CD14-positive monocyte (primary cell): ENCODE results near the gene PADI1. TPM values are rescaled to one million over a fixed set of nuclear protein-coding genes. Genes with fewer than 3 reads are reported as not detected.

Experiments used
- DNase-seq, 3 donors: peaks; one replicate each; pipeline ENCODE4 v3.0.0-alpha.2; 2011 to 2022
- H2AFZ ChIP-seq: 2 replicates; pipeline ENCODE4 v1.6.0; 2012; ENCODE audit warnings: mild to moderate bottlenecking, low read depth, low read length, inconsistent platforms; ENCODE audit not compliant: insufficient read depth, poor library complexity, severe bottlenecking
- H3K27ac ChIP-seq, 2 donors: 1 replicate in 1 of 2; 2 replicates in 1 of 2; pipeline ENCODE4 v1.5.1; 2012 to 2013; ENCODE audit warnings: low read length in 2 of 2, control low read depth in 1 of 2, inconsistent platforms in 1 of 2, low read depth in 1 of 2, mild to moderate bottlenecking in 1 of 2
- H3K27me3 ChIP-seq, 2 donors: one replicate each; pipeline versions ENCODE4 v1.6.0 to v1.6.1; 2011 to 2013; ENCODE audit warnings: low read length in 2 of 2; ENCODE audit not compliant: control insufficient read depth in 2 of 2, insufficient read depth in 2 of 2
- H3K36me3 ChIP-seq, 2 donors: replicated peaks in 1 of 2; 1 replicate in 1 of 2; 2 replicates in 1 of 2; pipeline versions ENCODE4 v1.5.1 to v1.6.1; 2012 to 2013; ENCODE audit warnings: low read length in 2 of 2, control low read depth in 1 of 2, inconsistent platforms in 1 of 2, mild to moderate bottlenecking in 1 of 2; ENCODE audit not compliant: insufficient read depth in 2 of 2, control insufficient read depth in 1 of 2
- H3K4me1 ChIP-seq, 2 donors: 1 replicate in 1 of 2; 2 replicates in 1 of 2; pipeline versions ENCODE4 v1.5.1 to v1.6.1; 2012 to 2013; ENCODE audit warnings: low read length in 2 of 2, control low read depth in 1 of 2, inconsistent platforms in 1 of 2, mild to moderate bottlenecking in 1 of 2, moderate library complexity in 1 of 2; ENCODE audit not compliant: insufficient read depth in 2 of 2, control insufficient read depth in 1 of 2
- H3K4me2 ChIP-seq: replicated peaks from 2 replicates; pipeline ENCODE3; 2012; ENCODE audit warnings: low read length, moderate library complexity, mild to moderate bottlenecking; ENCODE audit not compliant: poor library complexity, severe bottlenecking; ENCODE audit errors: extremely low read depth
- H3K4me3 ChIP-seq, 3 experiments: fragments of 200-600 bp in 1 of 3; sonication (generic) in 1 of 3; replicated peaks in 1 of 3; 1 replicate in 2 of 3; 2 replicates in 1 of 3; pipeline ENCODE4 v1.5.1; 2011 to 2013; ENCODE audit warnings: low read length in 3 of 3, mild to moderate bottlenecking in 3 of 3, control low read depth in 2 of 3, low read depth in 2 of 3, inconsistent platforms in 1 of 3, moderate library complexity in 1 of 3
- H3K79me2 ChIP-seq: 2 replicates; pipeline ENCODE4 v1.6.0; 2012; ENCODE audit warnings: mild to moderate bottlenecking, control low read depth, inconsistent platforms, low read length, moderate library complexity; ENCODE audit not compliant: insufficient read depth
- H3K9ac ChIP-seq: 2 replicates; pipeline ENCODE4 v1.6.0; 2017; ENCODE audit warnings: low read length, mild to moderate bottlenecking; ENCODE audit not compliant: insufficient read depth, poor library complexity, severe bottlenecking
- H3K9me3 ChIP-seq, 2 donors: replicated peaks in 1 of 2; 1 replicate in 1 of 2; 2 replicates in 1 of 2; pipeline versions ENCODE4 v1.5.1 to v1.6.1; 2012 to 2013; ENCODE audit warnings: low read length in 2 of 2, control low read depth in 1 of 2; ENCODE audit not compliant: control insufficient read depth in 1 of 2, insufficient read depth in 1 of 2
- H4K20me1 ChIP-seq: 2 replicates; pipeline ENCODE4 v1.6.0; 2012; ENCODE audit warnings: mild to moderate bottlenecking, low read length, control low read depth, moderate library complexity; ENCODE audit not compliant: insufficient read depth
- H3K27ac Mint-ChIP-seq, 7 donors: one replicate each; pipeline ENCODE4 v1.8.0; 2020; ENCODE audit warnings: mild to moderate bottlenecking in 7 of 7, mixed read lengths in 7 of 7, moderate library complexity in 6 of 7, inconsistent platforms in 2 of 7
- H3K27me3 Mint-ChIP-seq, 3 donors: one replicate each; pipeline ENCODE4 v1.8.0; 2021 to 2022; ENCODE audit warnings: low read depth in 3 of 3, mild to moderate bottlenecking in 3 of 3, mixed read lengths in 3 of 3, moderate library complexity in 3 of 3, inconsistent platforms in 1 of 3
- H3K36me3 Mint-ChIP-seq, 2 donors: one replicate each; pipeline ENCODE4 v1.8.0; 2020; ENCODE audit warnings: mixed read lengths in 2 of 2, inconsistent platforms in 1 of 2, mild to moderate bottlenecking in 1 of 2
- H3K4me1 Mint-ChIP-seq: one replicate; pipeline ENCODE4 v1.8.0; 2020; ENCODE audit warnings: mild to moderate bottlenecking, mixed read lengths
- H3K4me3 Mint-ChIP-seq, 2 donors: one replicate each; pipeline ENCODE4 v1.8.0; 2020; ENCODE audit warnings: mild to moderate bottlenecking in 2 of 2, mixed read lengths in 2 of 2, moderate library complexity in 1 of 2
- H3K9me3 Mint-ChIP-seq, 7 donors: one replicate each; pipeline ENCODE4 v1.8.0; 2020 to 2022; ENCODE audit warnings: mixed read lengths in 7 of 7, mild to moderate bottlenecking in 6 of 7, moderate library complexity in 6 of 7, inconsistent platforms in 2 of 7
- WGBS: methylation state at CpG from one replicate; pipeline ENCODE4 v1.1.5; 2013; ENCODE audit warnings: missing lambda C conversion rate; ENCODE audit not compliant: insufficient coverage; 5-methylcytosine and 5-hydroxymethylcytosine counted together
- intact Hi-C, 2 donors: fragments of 100-400 bp; cut with micrococcal nuclease; formaldehyde crosslinking; loops; one replicate each; pipeline versions ENCODE4 v1.15.0 to v1.15.1; 2023
- polyA plus RNA-seq, 3 donors: library from polyadenylated mRNA; depleted of rRNA in 1 of 3; unstranded in 2 of 3; stranded (reverse) in 1 of 3; fragments of 300-500 nt in 2 of 3; fragments of >200 nt in 1 of 3; fragmentation: Illumina TruSeq in 2 of 3; gene quantifications; 1 replicate in 2 of 3; 2 replicates in 1 of 3; pipeline ENCODE4 v1.2.3, GENCODE V29; 2012 to 2021
- TF ChIP-seq, protein P1 (sequence below): fragments of 200-600 bp; IDR thresholded peaks from one replicate; pipeline ENCODE4 v1.8.0; 2022; ENCODE audit warnings: antibody characterized with exemption, mild to moderate bottlenecking

The PADI1 gene
- polyA plus RNA-seq, 3 donors: not detected

DNA sequence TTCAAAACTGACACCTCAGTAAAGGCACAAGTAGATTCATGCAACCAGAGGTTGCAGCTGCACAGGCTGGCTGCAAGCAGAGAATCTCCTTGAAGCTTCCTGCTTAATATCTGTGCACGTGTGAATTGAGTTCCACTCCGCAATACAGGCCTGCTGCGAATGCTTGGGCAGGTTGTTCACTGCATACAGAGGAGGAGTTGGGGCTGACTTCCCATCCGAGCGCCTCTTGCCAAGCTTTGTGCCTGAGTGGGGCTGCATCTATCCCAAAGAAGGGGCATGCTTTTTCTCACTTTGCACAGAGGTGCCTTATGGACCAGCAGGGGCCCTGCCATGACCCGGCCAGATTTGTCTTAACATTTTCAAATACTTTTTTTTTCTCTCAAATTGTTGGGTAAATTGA, 17.9 kb upstream of the PADI1 start:
- H3K27ac Mint-ChIP-seq: no peak overlapping the region
- no peaks in the 10 kb centered on the region for H4K20me1 ChIP-seq
- DNase-seq: no peak
- H3K4me3 ChIP-seq: no peak overlapping the region
- H3K36me3 Mint-ChIP-seq: peaks cover 0 to 9% of the 10 kb centered on the region in 2 donors
- H3K9ac ChIP-seq: no peak overlapping the region
- H3K27me3 Mint-ChIP-seq: peaks cover 0 to 5% (median 3%) of the 10 kb centered on the region in 3 donors
- no peak overlapping the region for H3K4me3 Mint-ChIP-seq
- H3K4me1 ChIP-seq: peaks cover 7 to 21% of the 10 kb centered on the region in 2 donors
- H3K27me3 ChIP-seq: no peaks in the 10 kb centered on the region
- TF ChIP-seq, protein P1, sequence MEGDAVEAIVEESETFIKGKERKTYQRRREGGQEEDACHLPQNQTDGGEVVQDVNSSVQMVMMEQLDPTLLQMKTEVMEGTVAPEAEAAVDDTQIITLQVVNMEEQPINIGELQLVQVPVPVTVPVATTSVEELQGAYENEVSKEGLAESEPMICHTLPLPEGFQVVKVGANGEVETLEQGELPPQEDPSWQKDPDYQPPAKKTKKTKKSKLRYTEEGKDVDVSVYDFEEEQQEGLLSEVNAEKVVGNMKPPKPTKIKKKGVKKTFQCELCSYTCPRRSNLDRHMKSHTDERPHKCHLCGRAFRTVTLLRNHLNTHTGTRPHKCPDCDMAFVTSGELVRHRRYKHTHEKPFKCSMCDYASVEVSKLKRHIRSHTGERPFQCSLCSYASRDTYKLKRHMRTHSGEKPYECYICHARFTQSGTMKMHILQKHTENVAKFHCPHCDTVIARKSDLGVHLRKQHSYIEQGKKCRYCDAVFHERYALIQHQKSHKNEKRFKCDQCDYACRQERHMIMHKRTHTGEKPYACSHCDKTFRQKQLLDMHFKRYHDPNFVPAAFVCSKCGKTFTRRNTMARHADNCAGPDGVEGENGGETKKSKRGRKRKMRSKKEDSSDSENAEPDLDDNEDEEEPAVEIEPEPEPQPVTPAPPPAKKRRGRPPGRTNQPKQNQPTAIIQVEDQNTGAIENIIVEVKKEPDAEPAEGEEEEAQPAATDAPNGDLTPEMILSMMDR: no peak
- H3K9me3 ChIP-seq: peaks cover 15 to 19% of the 10 kb centered on the region in 2 donors
- H3K9me3 Mint-ChIP-seq: peaks cover 18 to 29% (median 26%) of the 10 kb centered on the region in 7 donors
- no peaks in the 10 kb centered on the region for H3K79me2 ChIP-seq
- no peaks in the 10 kb centered on the region for H3K36me3 ChIP-seq
- no peak overlapping the region for H3K27ac ChIP-seq
- no peak overlapping the region for H3K4me2 ChIP-seq
- H2AFZ ChIP-seq: no peak overlapping the region
- 71% methylated on average over 5 of the region's 6 CpGs for WGBS
- H3K4me1 Mint-ChIP-seq: peaks cover 22% of the 10 kb centered on the region
- intact Hi-C loops: loop anchor here in 1 of 2 donors (5.0 kb wide), 1 partner anchor 35 kb away; no protein-coding TSS in a partner anchor

GRCh38 chr1:17188217-17188616, 16.7 kb upstream of the PADI1 start:
- Histone ChIP-seq H3K79me2 (no peaks in the 10 kb centered on the region), H3K27ac (no peak overlapping the region), H3K9ac (no peak overlapping the region), H4K20me1 (no peaks in the 10 kb centered on the region), H3K4me3 (no peak overlapping the region), H3K4me1 (peaks cover 4 to 28% of the 10 kb centered on the region in 2 donors), H3K27me3 (no peaks in the 10 kb centered on the region), H3K36me3 (no peaks in the 10 kb centered on the region), H3K4me2 (no peak overlapping the region), H3K9me3 (peaks cover 17 to 23% of the 10 kb centered on the region in 2 donors), H2AFZ (no peak overlapping the region)
- intact Hi-C loops: loop anchor here in 1 of 2 donors (5.0 kb wide), 1 partner anchor 36 kb away; no protein-coding TSS in a partner anchor
- WGBS: no CpG with 5 or more reads among the region's 2 CpGs
- peaks cover 18 to 33% (median 32%) of the 10 kb centered on the region in 7 donors for H3K9me3 Mint-ChIP-seq
- H3K27ac Mint-ChIP-seq: no peak overlapping the region
- TF ChIP-seq, protein P1: no peak
- H3K27me3 Mint-ChIP-seq: peaks cover 0 to 6% (median 3%) of the 10 kb centered on the region in 3 donors
- H3K36me3 Mint-ChIP-seq: peaks cover 0 to 9% of the 10 kb centered on the region in 2 donors
- H3K4me3 Mint-ChIP-seq: no peak overlapping the region
- no peak for DNase-seq
- peaks cover 26% of the 10 kb centered on the region for H3K4me1 Mint-ChIP-seq
